BE2C (cell line): Measurements from ENCODE around the gene FGD4.
A peak's percentile ranks its signal among the peaks of the same experiment; 100 is the strongest.

ENCODE experiments used
- DNase-seq: peaks from one replicate; pipeline ENCODE4 v3.0.0-alpha.2; 2020
- H3K27me3 ChIP-seq: fragments of 250-450 bp; sonication (Bioruptor Pico); 2 replicates; pipeline ENCODE4 v1.5.1; 2020; ENCODE audit warnings: mild to moderate bottlenecking
- H3K36me3 ChIP-seq: fragments of 250-450 bp; sonication (Bioruptor Pico); 2 replicates; pipeline ENCODE4 v1.5.1; 2020; ENCODE audit warnings: mild to moderate bottlenecking
- H3K4me1 ChIP-seq: fragments of 250-450 bp; sonication (Bioruptor Pico); 2 replicates; pipeline ENCODE4 v1.5.1; 2020
- H3K4me3 ChIP-seq: 2 replicates; pipeline ENCODE4 v1.5.1; 2011; ENCODE audit warnings: low read depth, low read length
- H3K9me3 ChIP-seq: fragments of 250-450 bp; sonication (Bioruptor Pico); 2 replicates; pipeline ENCODE4 v1.5.1; 2020
- CTCF ChIP-seq: IDR thresholded peaks from 2 replicates; pipeline ENCODE4 v1.5.1; 2012; ENCODE audit warnings: mild to moderate bottlenecking, low read depth, low read length

FGD4 gene

GRCh38 chr12:32659908-32660440 is 260.6 kb downstream of the FGD4 start:
- Histone ChIP-seq H3K4me1 (no peaks in the 10 kb centered on the region), H3K36me3 (no peaks in the 10 kb centered on the region), H3K4me3 (no peak overlapping the region), H3K9me3 (no peaks in the 10 kb centered on the region), H3K27me3 (no peaks in the 10 kb centered on the region)
- no peak for TF ChIP-seq CTCF
- no peak for DNase-seq

GRCh38 chr12:32661706-32662105 is 262.3 kb downstream of the FGD4 start:
- H3K4me1 ChIP-seq, result no peaks in the 10 kb centered on the region
- no peaks in the 10 kb centered on the region for H3K36me3 ChIP-seq
- TF ChIP-seq CTCF, result no peak
- H3K4me3 ChIP-seq, result no peak overlapping the region
- H3K27me3 ChIP-seq, result no peaks in the 10 kb centered on the region
- no peak for DNase-seq
- no peaks in the 10 kb centered on the region for H3K9me3 ChIP-seq

- Histone ChIP-seq H3K4me3 (no peak overlapping the region), H3K9me3 (no peaks in the 10 kb centered on the region), H3K36me3 (no peaks in the 10 kb centered on the region), H3K4me1 (no peaks in the 10 kb centered on the region), H3K27me3 (no peaks in the 10 kb centered on the region)
- no peak for DNase-seq
- no peak for TF ChIP-seq CTCF
Measured at GRCh38 chr12:32662665-32663064, 263.3 kb downstream of the FGD4 start.

GRCh38 chr12:32666018-32666417 is 266.7 kb downstream of the FGD4 start:
- no peak for DNase-seq
- no peak for TF ChIP-seq CTCF
- H3K36me3 ChIP-seq, result no peaks in the 10 kb centered on the region
- H3K27me3 ChIP-seq, result no peaks in the 10 kb centered on the region
- H3K4me1 ChIP-seq, result no peaks in the 10 kb centered on the region
- no peak overlapping the region for H3K4me3 ChIP-seq
- H3K9me3 ChIP-seq, result no peaks in the 10 kb centered on the region

GRCh38 chr12:32669584-32669983 is 270.2 kb downstream of the FGD4 start:
- no peak for TF ChIP-seq CTCF
- Histone ChIP-seq H3K27me3 (no peaks in the 10 kb centered on the region), H3K4me3 (no peak overlapping the region), H3K4me1 (peaks cover 8% of the 10 kb centered on the region; the same call in 1 of the 2 replicates), H3K36me3 (no peaks in the 10 kb centered on the region), H3K9me3 (no peaks in the 10 kb centered on the region)
- DNase-seq, result no peak

- no peak overlapping the region for H3K4me3 ChIP-seq
- peak; percentile 65 for DNase-seq
Measured at GRCh38 chr12:32671930-32672780, 272.8 kb downstream of the FGD4 start.

More at GRCh38 chr12:32671930-32672780, 272.8 kb downstream of the FGD4 start:
- Histone ChIP-seq H3K27me3 (no peaks in the 10 kb centered on the region), H3K4me1 (peaks cover 8% of the 10 kb centered on the region; the same call in 1 of the 2 replicates), H3K36me3 (no peaks in the 10 kb centered on the region), H3K9me3 (no peaks in the 10 kb centered on the region)
- peak; percentile 78 for TF ChIP-seq CTCF
